Hepatocyte (in vitro differentiated cells): ENCODE data around the gene FRY. TPM values are rescaled to one million over a fixed set of nuclear protein-coding genes. Genes with fewer than 3 reads are reported as not detected.

Experiments used
- DNase-seq: peaks from one replicate; pipeline ENCODE4 v3.0.0-alpha.2; 2016; ENCODE audit warnings: low spot score
- H2AFZ ChIP-seq: fragments of 200-600 bp; sonication (generic); 2 replicates; pipeline ENCODE4 v1.6.0; 2016; ENCODE audit warnings: antibody characterized with exemption, mild to moderate bottlenecking
- H3K27ac ChIP-seq: fragments of 200-600 bp; sonication (generic); 2 replicates; pipeline ENCODE4 v1.5.1; 2016; ENCODE audit warnings: mild to moderate bottlenecking
- H3K27me3 ChIP-seq: fragments of 200-600 bp; sonication (generic); 2 replicates; pipeline ENCODE4 v1.6.1; 2016
- H3K36me3 ChIP-seq: fragments of 200-600 bp; sonication (generic); replicated peaks from 2 replicates; pipeline ENCODE4 v1.5.1; 2016; ENCODE audit warnings: low read depth; ENCODE audit not compliant: insufficient read depth
- H3K4me1 ChIP-seq: fragments of 200-600 bp; sonication (generic); 2 replicates; pipeline ENCODE4 v1.5.1; 2016; ENCODE audit warnings: mild to moderate bottlenecking, moderate library complexity; ENCODE audit not compliant: insufficient read depth
- H3K4me2 ChIP-seq: fragments of 200-600 bp; sonication (generic); 2 replicates; pipeline ENCODE4 v1.6.0; 2016
- H3K4me3 ChIP-seq: fragments of 200-600 bp; sonication (generic); 2 replicates; pipeline ENCODE4 v1.5.1; 2016; ENCODE audit warnings: mild to moderate bottlenecking
- H3K79me2 ChIP-seq: fragments of 200-600 bp; sonication (generic); 2 replicates; pipeline ENCODE4 v1.6.0; 2017; ENCODE audit warnings: mild to moderate bottlenecking
- H3K9me2 ChIP-seq: fragments of 200-600 bp; sonication (generic); replicated peaks from 2 replicates; pipeline ENCODE4 v1.6.0; 2017; ENCODE audit warnings: mild to moderate bottlenecking; ENCODE audit not compliant: insufficient read depth
- H3K9me3 ChIP-seq: fragments of 200-600 bp; sonication (generic); 2 replicates; pipeline ENCODE4 v1.5.1; 2016; ENCODE audit warnings: low read depth, mild to moderate bottlenecking
- H4K20me1 ChIP-seq: fragments of 200-600 bp; sonication (generic); 2 replicates; pipeline ENCODE4 v1.6.0; 2016; ENCODE audit warnings: mild to moderate bottlenecking; ENCODE audit not compliant: insufficient read depth, poor library complexity, severe bottlenecking
- EZH2 ChIP-seq: fragments of 200-600 bp; sonication (generic); IDR thresholded peaks from 2 replicates; pipeline ENCODE4 v1.6.1; 2016; ENCODE audit warnings: antibody characterized with exemption, mild to moderate bottlenecking, borderline replicate concordance
- EZH2phosphoT487 ChIP-seq: fragments of 200-600 bp; sonication (generic); IDR thresholded peaks from one replicate; pipeline ENCODE4 v1.6.1; 2018; ENCODE audit warnings: antibody characterized with exemption, mild to moderate bottlenecking, low read depth, moderate library complexity; ENCODE audit not compliant: unreplicated experiment, severe bottlenecking
- WGBS: methylation state at CpG from one replicate; pipeline ENCODE4 v1.1.6; 2016; ENCODE audit warnings: low lambda C conversion rate; ENCODE audit errors: missing lambda C conversion rate; 5-methylcytosine and 5-hydroxymethylcytosine counted together
- polyA plus RNA-seq: library from polyadenylated mRNA; unstranded; fragments of >200 nt; fragmentation: Nextera tagmentation; extraction: Ambion mirVana; gene quantifications from 2 replicates; pipeline ENCODE4 v1.2.1, GENCODE V29; 2016
- total RNA-seq: library from RNA; depleted of rRNA; stranded (reverse); fragments of >200 nt; gene quantifications from 2 replicates; pipeline ENCODE4 v1.2.3, GENCODE V29; 2014
- TF ChIP-seq, protein P1 (sequence below): fragments of 200-600 bp; sonication (generic); IDR thresholded peaks from 2 replicates; pipeline ENCODE4 v1.5.1; 2016; ENCODE audit warnings: antibody characterized with exemption, mild to moderate bottlenecking; ENCODE audit not compliant: poor library complexity

Gene FRY
- total and polyA plus RNA-seq, 2 experiments from 2014 or later = 2.4 to 3.7 TPM

DNA sequence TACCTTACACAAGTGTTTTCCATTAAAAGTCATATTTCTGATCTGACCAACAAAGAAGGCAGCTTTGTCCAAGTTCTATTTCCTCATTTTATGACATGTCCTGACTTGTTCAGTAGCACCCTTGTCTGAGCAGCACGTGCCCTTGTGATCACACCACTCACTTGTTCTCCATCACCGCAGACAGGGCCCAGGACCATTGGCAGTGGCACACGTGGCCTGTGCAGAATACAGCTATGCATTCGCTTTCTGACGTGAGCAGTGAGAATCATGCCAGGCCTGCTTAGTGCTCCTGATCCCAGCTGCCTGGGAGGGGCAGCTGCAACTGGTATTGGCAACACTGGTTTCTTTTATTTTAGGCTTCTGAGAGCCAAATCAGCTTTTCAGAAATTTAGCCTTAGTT, 134.2 kb downstream of the FRY start:
- no peak overlapping the region for H3K27ac ChIP-seq
- H3K36me3 ChIP-seq = no peaks in the 10 kb centered on the region
- no peaks in the 10 kb centered on the region for H4K20me1 ChIP-seq
- H3K9me3 ChIP-seq = no peaks in the 10 kb centered on the region
- WGBS = 88% methylated on average over 5 of the region's 5 CpGs
- no peak overlapping the region for H3K4me2 ChIP-seq
- H3K79me2 ChIP-seq = no peaks in the 10 kb centered on the region
- TF ChIP-seq, protein P1, sequence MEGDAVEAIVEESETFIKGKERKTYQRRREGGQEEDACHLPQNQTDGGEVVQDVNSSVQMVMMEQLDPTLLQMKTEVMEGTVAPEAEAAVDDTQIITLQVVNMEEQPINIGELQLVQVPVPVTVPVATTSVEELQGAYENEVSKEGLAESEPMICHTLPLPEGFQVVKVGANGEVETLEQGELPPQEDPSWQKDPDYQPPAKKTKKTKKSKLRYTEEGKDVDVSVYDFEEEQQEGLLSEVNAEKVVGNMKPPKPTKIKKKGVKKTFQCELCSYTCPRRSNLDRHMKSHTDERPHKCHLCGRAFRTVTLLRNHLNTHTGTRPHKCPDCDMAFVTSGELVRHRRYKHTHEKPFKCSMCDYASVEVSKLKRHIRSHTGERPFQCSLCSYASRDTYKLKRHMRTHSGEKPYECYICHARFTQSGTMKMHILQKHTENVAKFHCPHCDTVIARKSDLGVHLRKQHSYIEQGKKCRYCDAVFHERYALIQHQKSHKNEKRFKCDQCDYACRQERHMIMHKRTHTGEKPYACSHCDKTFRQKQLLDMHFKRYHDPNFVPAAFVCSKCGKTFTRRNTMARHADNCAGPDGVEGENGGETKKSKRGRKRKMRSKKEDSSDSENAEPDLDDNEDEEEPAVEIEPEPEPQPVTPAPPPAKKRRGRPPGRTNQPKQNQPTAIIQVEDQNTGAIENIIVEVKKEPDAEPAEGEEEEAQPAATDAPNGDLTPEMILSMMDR = no peak
- TF ChIP-seq EZH2 = no peak
- TF ChIP-seq EZH2phosphoT487 = no peak
- no peaks in the 10 kb centered on the region for H3K9me2 ChIP-seq
- no peak for DNase-seq
- no peak overlapping the region for H2AFZ ChIP-seq
- no peak overlapping the region for H3K4me3 ChIP-seq
- no peaks in the 10 kb centered on the region for H3K27me3 ChIP-seq
- H3K4me1 ChIP-seq = peaks cover 3% of the 10 kb centered on the region

DNA sequence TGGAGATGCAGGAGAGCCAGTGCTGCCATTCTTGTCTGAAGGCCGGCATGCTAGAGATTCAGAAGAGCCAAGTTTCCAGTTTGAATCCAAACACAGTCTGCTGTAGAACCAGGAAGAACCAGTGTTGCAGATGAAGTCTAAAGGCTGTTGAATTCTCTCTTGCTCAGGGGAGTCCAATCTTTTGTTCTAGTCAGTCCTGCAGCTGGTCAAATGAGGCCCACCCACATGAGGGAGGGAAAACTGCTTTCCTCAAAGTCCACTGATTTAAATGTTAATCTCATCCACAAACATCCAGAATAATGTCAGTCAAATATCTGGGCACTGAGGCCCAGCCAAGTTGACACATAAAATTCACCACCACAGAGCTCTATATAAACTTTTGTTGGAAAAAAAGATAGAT, 136.6 kb downstream of the FRY start:
- peaks cover 3% of the 10 kb centered on the region for H3K4me1 ChIP-seq
- no peak overlapping the region for H3K4me3 ChIP-seq
- no peak for DNase-seq
- H3K79me2 ChIP-seq = no peaks in the 10 kb centered on the region
- H3K36me3 ChIP-seq = no peaks in the 10 kb centered on the region
- no peak overlapping the region for H3K27ac ChIP-seq
- no peaks in the 10 kb centered on the region for H4K20me1 ChIP-seq
- no peak overlapping the region for H3K4me2 ChIP-seq
- TF ChIP-seq EZH2 (no peak), EZH2phosphoT487 (no peak)
- TF ChIP-seq, protein P1 = no peak
- H3K9me3 ChIP-seq = no peaks in the 10 kb centered on the region
- no peak overlapping the region for H2AFZ ChIP-seq
- 94% methylated on average over 1 of the region's 1 CpG for WGBS
- H3K9me2 ChIP-seq = no peaks in the 10 kb centered on the region
- no peaks in the 10 kb centered on the region for H3K27me3 ChIP-seq

DNA sequence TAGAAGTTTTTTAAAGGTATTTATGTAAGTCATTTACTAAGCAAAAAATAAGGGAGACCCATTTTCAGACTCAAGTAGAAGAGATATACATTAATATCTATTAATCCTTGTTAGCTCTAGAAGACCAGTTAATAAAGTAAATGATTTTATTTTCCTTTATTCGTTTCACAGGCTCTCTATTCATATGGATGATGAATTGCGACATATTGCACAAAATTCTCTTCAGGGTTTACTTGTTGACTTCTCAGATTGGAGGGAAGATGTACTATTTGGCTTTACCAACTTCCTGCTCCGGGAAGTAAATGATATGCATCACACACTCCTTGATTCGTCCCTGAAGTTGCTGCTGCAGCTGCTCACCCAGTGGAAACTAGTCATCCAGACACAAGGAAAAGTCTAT, 139.3 kb downstream of the FRY start:
- Histone ChIP-seq H3K9me3 (no peaks in the 10 kb centered on the region), H3K36me3 (no peaks in the 10 kb centered on the region), H4K20me1 (no peaks in the 10 kb centered on the region), H3K79me2 (no peaks in the 10 kb centered on the region), H3K27ac (no peak overlapping the region), H2AFZ (no peak overlapping the region), H3K4me1 (peaks cover 3% of the 10 kb centered on the region), H3K27me3 (no peaks in the 10 kb centered on the region), H3K9me2 (no peaks in the 10 kb centered on the region), H3K4me2 (no peak overlapping the region), H3K4me3 (no peak overlapping the region)
- 95% methylated on average over 4 of the region's 4 CpGs for WGBS
- no peak for DNase-seq
- TF ChIP-seq EZH2phosphoT487 (no peak), EZH2 (no peak)
- TF ChIP-seq, protein P1 = no peak

DNA sequence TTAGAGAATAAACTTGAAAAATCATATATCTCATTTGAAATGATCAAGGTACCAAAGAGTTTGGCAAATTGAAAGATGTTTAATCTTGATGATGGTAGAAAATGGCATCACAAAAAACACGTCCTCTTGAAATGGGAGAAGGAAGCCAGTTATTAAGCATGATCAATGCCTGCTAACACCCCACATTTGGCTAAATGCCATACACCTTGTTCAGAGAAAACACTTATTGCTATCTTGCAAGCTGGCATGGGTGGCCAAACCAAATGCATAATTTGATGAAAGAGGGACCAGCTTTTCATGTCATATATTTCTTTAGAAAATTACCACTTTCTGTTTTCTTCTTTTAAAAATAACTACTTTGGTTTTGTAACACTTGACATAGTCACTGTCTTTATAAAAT, 142.3 kb downstream of the FRY start:
- H3K4me1 ChIP-seq = peaks cover 1% of the 10 kb centered on the region
- H3K9me3 ChIP-seq = no peaks in the 10 kb centered on the region
- TF ChIP-seq, protein P1 = no peak
- TF ChIP-seq EZH2 (no peak), EZH2phosphoT487 (no peak)
- no peak overlapping the region for H3K4me2 ChIP-seq
- H3K27me3 ChIP-seq = no peaks in the 10 kb centered on the region
- no peak for DNase-seq
- 96% methylated on average over 1 of the region's 1 CpG for WGBS
- no peaks in the 10 kb centered on the region for H4K20me1 ChIP-seq
- H2AFZ ChIP-seq = no peak overlapping the region
- no peaks in the 10 kb centered on the region for H3K79me2 ChIP-seq
- H3K27ac ChIP-seq = no peak overlapping the region
- no peaks in the 10 kb centered on the region for H3K36me3 ChIP-seq
- no peak overlapping the region for H3K4me3 ChIP-seq
- H3K9me2 ChIP-seq = no peaks in the 10 kb centered on the region
